Activated T-cell treated with anti-CD3 and anti-CD28 coated beads for 4 hours (primary cell): ENCODE measurements around the gene ERICH4.
"Not testable (repeated sequence)": the region's sequence is repeated elsewhere in the genome, so short reads cannot be mapped to it uniquely, and the experiment has no call there.

Experiments
- DNase-seq: peaks from one replicate; pipeline ENCODE4 v3.0.0-alpha.2; 2020

The ERICH4 gene

GRCh38 chr19:41436674-41436951 is 6.3 kb upstream of the ERICH4 start:
- DNase-seq, result no peak

- DNase-seq, result no peak
These were observed 4.9 kb upstream of the ERICH4 start for GRCh38 chr19:41437944-41438574.

DNA sequence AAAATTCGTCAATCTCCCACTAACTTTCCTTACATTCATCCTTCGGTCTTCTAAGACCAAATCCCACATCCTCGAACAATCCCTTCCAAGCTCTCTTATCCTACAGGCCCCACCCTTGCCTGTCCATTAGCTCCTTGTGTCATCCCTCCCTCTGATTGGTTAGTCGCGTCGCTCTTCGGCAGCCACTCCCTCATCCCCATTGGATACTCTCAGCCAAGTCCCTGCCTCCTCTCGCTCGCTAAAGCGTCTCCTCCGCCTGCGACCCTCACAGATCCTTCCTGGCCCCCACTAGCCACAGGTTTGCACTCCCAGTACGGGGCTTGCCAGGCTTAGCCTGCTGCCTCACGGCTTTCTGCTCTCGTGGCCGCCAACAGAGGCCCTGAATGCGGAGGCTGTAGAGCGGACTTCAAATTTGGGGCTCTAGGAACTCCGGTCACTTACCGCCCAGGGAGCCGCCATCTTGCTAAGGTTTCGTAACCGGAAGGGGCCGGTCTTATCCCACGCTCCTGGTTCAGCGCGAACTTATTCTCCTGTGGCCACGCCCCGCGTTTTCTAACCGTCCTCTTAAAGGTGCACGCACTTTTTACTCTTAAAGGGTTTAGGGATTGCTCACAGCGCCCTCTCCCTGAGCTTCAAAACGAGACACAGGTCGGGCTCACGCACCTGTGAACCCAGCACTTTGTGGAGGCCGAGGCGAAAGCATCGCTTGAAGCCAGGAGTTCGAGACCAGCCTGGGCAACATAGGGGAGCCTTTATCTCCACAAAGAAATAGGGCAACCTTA is 3.3 kb upstream of the ERICH4 start, which contains the start of gene DMAC2:
Gene DMAC2 (minus strand): TSS at position 472 of the 782 bp plus-strand sequence. CDS start 13 bp downstream, at position 459.
- DNase-seq, result peak; percentile 93

GRCh38 chr19:41441321-41441945 is 1.5 kb upstream of the ERICH4 start:
- DNase-seq, result no peak

DNA sequence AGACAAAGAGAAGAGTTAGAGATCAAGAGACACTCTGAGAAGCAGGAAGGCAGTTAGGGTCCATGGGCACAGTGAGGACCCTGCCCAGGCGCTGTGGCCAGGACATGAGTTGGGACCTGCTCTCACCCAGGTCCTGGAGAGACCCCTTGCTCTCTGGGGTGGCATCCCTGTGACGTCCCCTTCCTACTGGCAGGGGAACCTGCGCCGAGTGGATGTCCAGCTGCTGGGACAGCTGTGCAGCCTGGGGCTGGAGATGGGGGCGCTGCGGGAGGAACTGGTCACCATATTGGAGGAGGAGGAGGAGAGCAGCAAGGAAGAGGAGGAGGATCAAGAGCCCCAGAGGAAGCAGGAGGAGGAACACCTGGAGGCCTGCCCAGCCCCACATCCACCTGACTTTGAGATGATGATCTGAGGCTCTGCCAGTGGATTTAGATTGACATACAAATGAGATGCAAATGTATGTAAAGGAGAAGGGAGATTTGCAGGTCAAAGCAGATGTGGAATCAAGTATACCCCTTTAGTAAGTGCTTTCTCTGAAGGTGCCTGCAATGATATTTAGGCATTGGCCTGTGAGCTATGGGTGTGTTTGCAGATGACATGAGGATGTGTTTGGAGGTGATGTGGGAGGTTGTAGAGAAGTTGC is 978 bp downstream of the ERICH4 start:
- DNase-seq, result no peak

GRCh38 chr19:41445575-41445974 is 2.6 kb downstream of the ERICH4 start:
- DNase-seq, result no peak

DNA sequence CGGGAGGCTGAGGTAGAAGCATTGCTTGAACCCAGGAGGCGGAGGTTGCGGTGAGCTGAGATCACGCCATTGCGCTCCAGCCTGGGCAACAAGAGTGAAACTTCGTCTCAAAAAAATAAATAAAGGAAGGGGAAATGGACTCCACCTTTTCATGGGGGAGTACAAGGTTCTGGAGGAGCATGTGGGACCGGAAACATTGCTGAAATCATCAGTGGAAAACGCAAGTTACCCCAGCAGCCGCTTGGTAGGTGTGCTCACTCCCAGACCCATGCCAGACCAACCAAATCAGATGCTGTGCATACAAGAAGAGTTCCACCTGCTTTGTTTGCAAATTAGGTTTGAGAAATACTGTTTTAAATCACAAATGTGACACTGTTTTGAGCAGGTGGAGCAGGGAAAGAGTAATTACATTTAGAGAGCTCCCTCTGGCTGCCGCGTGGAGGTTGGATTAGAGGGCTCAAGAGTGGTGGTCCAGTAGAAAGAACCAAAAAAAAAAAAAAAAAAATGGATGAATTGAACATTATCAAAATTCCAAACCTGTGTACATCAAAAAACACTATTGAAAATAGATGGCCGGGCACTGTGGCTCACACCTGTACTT is 4.9 kb downstream of the ERICH4 start:
- DNase-seq, result no peak

- DNase-seq, result peak; percentile 63
These were observed 6.3 kb downstream of the ERICH4 start for GRCh38 chr19:41449079-41449864.

- DNase-seq, result no peak
These were observed 6.9 kb downstream of the ERICH4 start for GRCh38 chr19:41449865-41450178.

GRCh38 chr19:41452584-41453275 is 9.8 kb downstream of the ERICH4 start:
- no peak for DNase-seq

DNA sequence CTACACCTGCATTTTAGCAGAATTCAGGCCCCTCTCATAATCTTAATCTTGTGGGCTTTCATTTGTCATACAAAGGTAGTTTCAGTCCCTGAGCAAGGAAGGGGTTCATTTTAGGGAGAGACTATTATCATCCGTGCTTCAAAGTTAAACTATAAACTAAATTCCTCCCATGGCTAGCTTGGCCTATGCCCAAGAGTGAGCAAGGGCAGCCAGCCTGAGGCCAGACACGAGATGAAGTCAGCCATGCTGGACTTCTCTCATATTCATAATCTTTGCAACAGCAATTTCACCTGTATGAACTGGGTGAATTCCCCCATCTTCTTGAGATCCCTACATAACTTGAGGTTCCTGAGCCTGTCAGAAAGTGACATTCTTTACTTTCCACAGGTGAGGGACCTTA is 13.0 kb downstream of the ERICH4 start:
- no peak for DNase-seq

DNA sequence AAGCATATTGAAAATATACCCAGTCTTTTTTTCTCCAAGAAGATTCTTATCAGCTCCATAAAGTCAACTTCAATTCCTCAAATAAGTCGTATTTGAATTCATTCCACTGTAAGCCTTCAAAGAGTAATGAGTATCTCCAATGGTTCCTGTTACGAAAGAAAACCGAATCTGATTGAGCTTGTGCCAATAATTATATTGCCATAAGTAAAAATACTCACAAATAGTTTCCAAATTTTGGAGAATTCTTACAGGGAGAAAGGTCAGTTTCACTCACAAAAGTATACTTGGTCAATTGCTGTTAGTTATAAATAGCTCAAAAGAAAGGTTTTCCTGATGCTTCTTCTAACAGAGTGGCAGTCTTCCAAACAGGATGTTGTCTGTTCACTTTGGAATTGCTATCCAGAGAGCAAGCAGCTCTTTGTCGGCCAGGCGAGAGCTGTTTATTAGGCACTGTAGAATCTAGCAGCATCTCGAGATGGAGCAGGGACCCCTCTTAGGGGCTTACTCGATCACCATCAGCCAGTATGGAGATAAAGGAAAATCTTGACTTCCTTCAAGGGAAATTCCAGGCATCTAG is 13.5 kb downstream of the ERICH4 start:
- DNase-seq, result no peak

GRCh38 chr19:41457241-41457640 is 14.3 kb downstream of the ERICH4 start:
- no peak for DNase-seq

DNA sequence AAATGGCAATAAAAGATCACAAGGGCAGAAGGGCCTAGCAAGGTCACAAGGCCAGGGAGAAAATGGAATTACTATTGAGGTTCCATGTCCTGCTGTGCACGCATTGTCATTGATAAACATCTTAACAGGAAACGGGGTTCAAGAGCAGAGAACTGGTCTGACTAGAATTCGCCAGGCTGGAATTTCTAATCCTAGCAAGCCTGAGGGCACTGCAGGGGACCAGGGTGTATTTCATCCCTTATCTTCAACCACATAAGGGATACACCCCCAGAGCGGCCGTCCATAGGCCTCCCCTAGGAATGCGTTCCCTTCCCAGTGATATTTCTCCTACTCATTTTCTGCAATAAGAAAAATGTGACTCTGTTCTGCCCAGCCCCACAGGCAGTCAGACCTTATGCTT is 19.5 kb downstream of the ERICH4 start:
- DNase-seq, result no peak

DNA sequence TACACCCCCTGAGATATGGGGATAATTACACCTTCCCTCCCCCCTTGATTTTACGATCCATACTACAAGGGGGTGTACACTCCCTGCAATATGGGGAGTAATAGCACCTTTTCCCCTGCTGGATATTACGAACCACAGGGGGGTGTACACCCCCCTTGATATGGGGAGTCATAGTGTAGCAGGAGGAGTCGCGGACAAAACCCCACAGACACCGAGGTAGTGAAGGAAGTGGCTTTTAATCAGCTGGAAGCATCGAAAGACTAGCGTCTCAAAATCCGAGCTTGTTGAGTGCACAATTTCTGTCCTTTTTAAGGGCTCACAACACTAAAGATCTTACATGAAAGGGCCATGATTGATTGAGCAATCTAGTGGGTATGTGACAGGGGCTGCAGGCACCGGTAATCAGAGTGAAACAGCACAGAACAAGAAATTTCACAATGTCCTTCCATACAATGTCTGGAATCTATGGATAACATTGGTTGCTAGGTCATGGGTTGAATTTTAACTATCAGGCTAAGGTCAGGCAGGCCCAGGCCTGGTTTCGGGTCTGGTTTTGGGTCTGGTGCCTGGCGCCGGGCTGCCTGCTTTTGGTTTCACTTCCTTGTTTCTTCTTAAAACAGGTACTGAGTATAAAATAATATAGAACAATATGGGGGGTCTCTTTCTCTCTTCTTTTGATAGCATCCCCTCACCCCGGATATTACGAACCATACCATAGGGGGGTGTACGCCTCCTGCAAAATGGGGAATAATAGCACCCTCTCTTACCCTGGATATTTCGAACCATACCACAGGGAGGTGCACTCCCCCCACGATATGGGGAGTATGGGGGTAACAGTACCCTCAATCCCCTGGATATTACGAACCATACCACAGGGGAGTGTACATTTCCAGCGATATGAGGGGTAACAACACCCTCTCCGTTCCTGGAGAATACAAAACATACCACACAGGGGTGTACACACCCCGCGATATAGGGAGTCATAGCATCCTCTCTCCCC is 20.6 kb downstream of the ERICH4 start:
- not testable (repeated sequence) for DNase-seq

- DNase-seq, result no peak
These were observed 33.6 kb downstream of the ERICH4 start for GRCh38 chr19:41476583-41476982.

DNA sequence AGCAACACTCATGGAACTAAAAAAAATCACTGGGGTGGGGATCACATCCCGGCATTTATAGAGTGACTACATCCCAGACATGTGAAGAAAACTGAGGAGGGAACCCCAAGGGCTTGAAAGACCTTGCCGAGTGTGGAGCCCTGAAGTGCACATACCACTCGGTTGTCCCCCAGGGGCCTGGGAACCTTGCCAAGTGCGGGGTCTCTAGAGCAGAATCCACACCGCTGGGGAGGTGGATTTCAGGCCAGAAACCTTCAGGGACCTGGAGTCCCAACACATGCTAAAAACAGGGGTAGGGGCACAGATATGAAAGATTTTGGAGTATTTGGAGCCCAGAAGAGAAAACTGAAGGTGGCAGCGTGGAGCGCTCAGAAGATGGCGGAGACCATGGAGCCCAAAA is 35.2 kb downstream of the ERICH4 start:
- DNase-seq, result no peak

DNA sequence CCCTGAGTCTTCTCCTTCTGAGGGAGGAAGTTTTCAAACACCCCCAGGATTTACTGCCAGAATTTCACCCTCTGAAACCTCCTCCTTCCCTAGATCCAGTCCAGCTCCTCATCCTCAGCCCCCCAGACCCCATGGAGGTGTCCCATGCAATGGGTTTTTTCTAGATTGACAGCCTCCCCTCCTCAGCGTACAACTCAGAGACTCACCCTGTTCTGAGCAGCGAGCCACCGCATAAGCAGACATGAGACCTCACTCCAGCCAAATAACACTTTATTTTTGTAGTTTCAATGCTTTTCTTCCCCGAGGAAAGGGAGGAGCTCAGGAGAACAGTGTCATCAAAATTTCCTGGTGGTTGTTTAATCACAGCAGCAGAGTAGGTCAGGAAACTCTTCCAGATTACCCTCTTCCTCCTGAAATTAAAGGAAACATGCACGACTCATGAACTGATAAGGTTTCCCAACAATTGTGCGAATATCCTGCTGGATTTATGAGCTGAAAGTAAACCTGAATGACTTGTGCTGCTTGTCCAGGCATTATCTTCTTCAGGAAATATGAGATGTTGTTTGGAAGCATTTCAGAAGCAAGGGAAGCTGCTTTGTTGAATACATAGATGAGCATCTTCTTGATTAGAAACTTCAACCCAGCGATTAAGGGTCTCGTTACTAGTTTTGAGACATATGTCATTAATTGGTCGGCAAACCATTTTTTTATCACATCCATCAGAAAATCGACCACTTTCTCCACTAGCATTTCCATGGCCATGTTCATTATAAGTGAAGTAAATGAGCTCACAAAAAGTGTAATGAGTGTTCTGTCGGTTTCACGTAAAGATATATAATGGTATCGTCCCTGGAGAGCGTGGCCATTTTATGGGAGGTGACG is 36.2 kb downstream of the ERICH4 start:
- DNase-seq, result no peak

DNA sequence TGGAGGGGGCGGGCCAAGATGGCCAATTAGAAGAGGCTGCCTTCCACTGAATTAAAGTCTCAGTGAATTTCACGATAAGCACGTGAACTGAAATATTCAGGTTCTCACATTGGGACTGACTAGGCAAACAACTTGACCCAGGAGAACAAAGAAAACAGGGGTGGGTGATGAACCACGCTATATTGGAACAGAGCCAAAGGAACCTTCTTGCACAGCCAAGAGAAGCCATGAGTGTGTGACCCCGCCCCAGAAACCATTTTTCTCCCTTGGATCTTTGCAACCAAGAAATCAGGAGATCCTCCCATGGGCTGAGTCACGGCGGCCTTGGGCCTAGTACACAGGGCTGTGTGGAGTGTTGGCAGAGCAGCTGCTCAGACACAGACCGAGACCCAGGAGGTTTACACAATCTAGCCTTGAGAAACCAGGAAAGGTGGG is 36.8 kb downstream of the ERICH4 start:
- no peak for DNase-seq
